HEK293T (cell line): ENCODE measurements around the gene CCDC171.

Source experiments
- NFRKB ChIP-seq: fragments of 450-650 bp; IDR thresholded peaks from 2 replicates; pipeline ENCODE4 v1.6.1; 2016; ENCODE audit warnings: mild to moderate bottlenecking, moderate library complexity
- SP1 ChIP-seq: fragments of 450-650 bp; IDR thresholded peaks from 2 replicates; pipeline ENCODE4 v1.6.1; 2017
- SUZ12 ChIP-seq: fragments of 450-650 bp; IDR thresholded peaks from 2 replicates; pipeline ENCODE4 v1.6.1; 2016; ENCODE audit warnings: mild to moderate bottlenecking

GRCh38 chr9:15882328-15882727, 329.5 kb downstream of the CCDC171 start:
- TF ChIP-seq SUZ12 (no peak), NFRKB (no peak), SP1 (no peak)
